ENCODE measurements around the gene CARD10. TPM values are rescaled to one million over a fixed set of nuclear protein-coding genes. Genes with fewer than 3 reads are reported as not detected.

The CARD10 gene
- total RNA-seq, 3 donors from 2014 or later (not counting 1 experiment from before 2014, with no cell fraction given), result 0.09 to 0.16 (median 0.10) TPM

DNA sequence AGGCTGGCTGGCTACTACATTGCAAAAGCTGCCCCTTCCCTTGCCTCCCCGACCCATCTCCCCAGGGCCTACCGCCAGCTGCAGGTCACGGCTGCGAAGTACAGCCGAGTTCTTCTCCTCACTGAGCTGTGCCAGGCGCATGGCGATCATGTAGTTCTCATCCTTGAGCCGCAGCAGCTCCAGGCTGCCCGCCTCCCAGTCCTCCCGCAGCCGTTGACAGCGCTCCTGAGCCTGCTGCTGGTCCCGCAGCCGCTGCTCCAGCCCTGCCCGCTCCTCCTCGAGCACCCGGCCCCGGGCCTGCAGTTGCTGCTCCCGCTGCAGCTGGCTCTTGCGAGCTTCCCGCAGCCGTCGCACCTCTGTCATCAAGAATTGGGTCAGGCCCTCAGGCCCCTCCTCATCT is 3.3 kb downstream of the CARD10 start:
- TF ChIP-seq, protein P1, sequence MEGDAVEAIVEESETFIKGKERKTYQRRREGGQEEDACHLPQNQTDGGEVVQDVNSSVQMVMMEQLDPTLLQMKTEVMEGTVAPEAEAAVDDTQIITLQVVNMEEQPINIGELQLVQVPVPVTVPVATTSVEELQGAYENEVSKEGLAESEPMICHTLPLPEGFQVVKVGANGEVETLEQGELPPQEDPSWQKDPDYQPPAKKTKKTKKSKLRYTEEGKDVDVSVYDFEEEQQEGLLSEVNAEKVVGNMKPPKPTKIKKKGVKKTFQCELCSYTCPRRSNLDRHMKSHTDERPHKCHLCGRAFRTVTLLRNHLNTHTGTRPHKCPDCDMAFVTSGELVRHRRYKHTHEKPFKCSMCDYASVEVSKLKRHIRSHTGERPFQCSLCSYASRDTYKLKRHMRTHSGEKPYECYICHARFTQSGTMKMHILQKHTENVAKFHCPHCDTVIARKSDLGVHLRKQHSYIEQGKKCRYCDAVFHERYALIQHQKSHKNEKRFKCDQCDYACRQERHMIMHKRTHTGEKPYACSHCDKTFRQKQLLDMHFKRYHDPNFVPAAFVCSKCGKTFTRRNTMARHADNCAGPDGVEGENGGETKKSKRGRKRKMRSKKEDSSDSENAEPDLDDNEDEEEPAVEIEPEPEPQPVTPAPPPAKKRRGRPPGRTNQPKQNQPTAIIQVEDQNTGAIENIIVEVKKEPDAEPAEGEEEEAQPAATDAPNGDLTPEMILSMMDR (IDR thresholded peaks at IDR 0.05), result no peak
- Histone ChIP-seq H3K4me1 (ENCODE audit: control insufficient read depth, insufficient read depth, low read length) (peaks cover 6% of the 10 kb centered on the region), H3K27ac (ENCODE audit: low read length) (no peak overlapping the region), H3K27me3 (ENCODE audit: control insufficient read depth, insufficient read depth, low read length) (peaks cover 8% of the 10 kb centered on the region), H3K4me3 (ENCODE audit: low read length) (no peak overlapping the region), H3K36me3 (ENCODE audit: control insufficient read depth, insufficient read depth, low read length) (no peaks in the 10 kb centered on the region), H3K9me3 (ENCODE audit: control insufficient read depth, insufficient read depth, low read length) (no peaks in the 10 kb centered on the region)
- 96% methylated on average over 23 of the region's 23 CpGs for WGBS (ENCODE audit: insufficient coverage)
- DNase-seq, result no peak
- Mint-ChIP-seq H3K4me1 (peaks cover 0 to 6% of the 10 kb centered on the region in 2 donors), H3K9me3 (no peaks in the 10 kb centered on the region), H3K4me3 (no peak overlapping the region), H3K27ac (no peak overlapping the region), H3K36me3 (peaks cover 7% of the 10 kb centered on the region), H3K27me3 (ENCODE audit: low read depth in 2 of 2) (peaks cover 15 to 19% of the 10 kb centered on the region in 2 donors)
- intact Hi-C loops (cut with micrococcal nuclease), result no loop called here
- ATAC-seq, result no peak

DNA sequence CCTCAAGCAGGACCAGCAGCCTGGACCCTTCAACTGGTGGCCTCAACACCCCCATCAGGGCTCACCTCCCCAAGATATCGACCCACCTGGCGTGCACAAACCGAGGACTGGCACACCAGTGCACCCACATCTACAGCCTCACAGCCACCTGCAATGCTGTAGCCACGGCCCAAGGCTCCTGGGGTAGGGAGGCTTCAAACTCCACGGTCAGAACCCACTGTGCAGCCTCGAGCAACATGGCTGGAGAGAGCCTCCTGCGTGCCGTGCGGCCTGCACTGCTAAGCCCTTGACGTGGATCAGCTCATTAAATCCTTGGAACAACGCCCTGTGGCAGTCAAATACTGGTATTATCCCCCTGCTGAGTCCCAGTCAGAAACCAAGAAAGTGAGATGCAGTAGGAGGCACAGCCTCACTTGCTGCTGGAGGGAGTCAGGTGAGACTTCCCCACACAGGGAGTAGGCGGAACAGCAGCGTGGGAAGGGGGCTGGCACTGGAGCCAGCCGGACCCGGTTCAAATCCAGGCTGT is 4.6 kb downstream of the CARD10 start:
- 85% methylated on average over 15 of the region's 15 CpGs for WGBS (ENCODE audit: insufficient coverage)
- Mint-ChIP-seq H3K4me1 (peaks cover 0 to 6% of the 10 kb centered on the region in 2 donors), H3K36me3 (peaks cover 7% of the 10 kb centered on the region), H3K9me3 (no peaks in the 10 kb centered on the region), H3K27me3 (ENCODE audit: low read depth in 2 of 2) (peaks cover 14 to 15% of the 10 kb centered on the region in 2 donors), H3K27ac (no peak overlapping the region), H3K4me3 (no peak overlapping the region)
- no peak overlapping the region for H3K4me3 ChIP-seq (ENCODE audit: low read length)
- peaks cover under 1% of the 10 kb centered on the region for H3K4me1 ChIP-seq (ENCODE audit: control insufficient read depth, insufficient read depth, low read length)
- TF ChIP-seq, protein P1 (IDR thresholded peaks at IDR 0.05), result no peak
- no peaks in the 10 kb centered on the region for H3K27me3 ChIP-seq (ENCODE audit: control insufficient read depth, insufficient read depth, low read length)
- no peak overlapping the region for H3K27ac ChIP-seq (ENCODE audit: low read length)
- no peaks in the 10 kb centered on the region for H3K36me3 ChIP-seq (ENCODE audit: control insufficient read depth, insufficient read depth, low read length)
- intact Hi-C loops (cut with micrococcal nuclease), result no loop called here
- no peaks in the 10 kb centered on the region for H3K9me3 ChIP-seq (ENCODE audit: control insufficient read depth, insufficient read depth, low read length)
- no peak for DNase-seq
- ATAC-seq, result no peak

DNA sequence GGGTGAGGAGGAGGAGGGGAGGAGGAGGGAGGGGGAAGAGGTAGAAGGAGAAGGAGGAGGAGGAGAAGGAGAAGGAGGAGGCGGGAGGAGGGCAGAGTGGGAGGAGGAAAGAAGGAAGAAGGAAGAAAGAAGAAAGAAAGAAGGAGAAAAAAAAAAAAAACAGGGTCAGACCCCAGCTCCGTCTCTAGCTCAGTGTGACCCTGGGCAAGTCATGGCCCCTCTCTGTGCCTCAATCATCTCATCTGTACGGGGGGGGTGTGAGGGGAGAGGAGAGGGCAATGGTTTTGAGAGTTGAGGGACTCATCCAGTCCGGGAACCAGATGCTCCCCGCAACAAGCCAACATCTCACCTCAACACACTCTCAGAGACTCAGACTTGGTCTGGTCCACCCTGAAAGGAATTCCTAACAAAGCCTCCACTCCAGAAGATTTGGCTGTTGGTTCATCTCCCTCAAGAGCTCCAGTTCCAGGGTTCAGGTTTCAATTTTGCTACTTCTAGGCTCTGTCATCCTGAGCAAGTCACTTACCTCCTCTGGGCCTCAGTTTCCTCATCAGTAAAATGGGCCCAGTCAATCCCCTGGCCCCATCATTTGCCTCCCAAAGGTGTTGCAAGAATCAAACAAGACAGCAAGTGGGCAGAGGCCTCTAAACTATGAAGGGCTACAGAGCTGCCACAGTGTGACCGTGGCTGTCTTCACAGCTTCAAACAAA is 7.7 kb downstream of the CARD10 start:
- DNase-seq (no peak), ATAC-seq (no peak)
- Mint-ChIP-seq H3K9me3 (no peaks in the 10 kb centered on the region), H3K36me3 (peaks cover 6% of the 10 kb centered on the region), H3K27me3 (ENCODE audit: low read depth in 2 of 2) (peaks cover 6 to 7% of the 10 kb centered on the region in 2 donors), H3K4me1 (no peaks in the 10 kb centered on the region), H3K27ac (no peak overlapping the region), H3K4me3 (no peak overlapping the region)
- intact Hi-C loops (cut with micrococcal nuclease), result no loop called here
- Histone ChIP-seq H3K4me3 (ENCODE audit: low read length) (no peak overlapping the region), H3K27ac (ENCODE audit: low read length) (no peak overlapping the region), H3K9me3 (ENCODE audit: control insufficient read depth, insufficient read depth, low read length) (no peaks in the 10 kb centered on the region), H3K4me1 (ENCODE audit: control insufficient read depth, insufficient read depth, low read length) (no peaks in the 10 kb centered on the region), H3K27me3 (ENCODE audit: control insufficient read depth, insufficient read depth, low read length) (no peaks in the 10 kb centered on the region), H3K36me3 (ENCODE audit: control insufficient read depth, insufficient read depth, low read length) (no peaks in the 10 kb centered on the region)
- WGBS (ENCODE audit: insufficient coverage), result 88% methylated on average over 5 of the region's 6 CpGs
- TF ChIP-seq, protein P1 (IDR thresholded peaks at IDR 0.05), result no peak

Data from natural killer cell (primary cell).